ENCODE measurements around the gene KLHL11.

KLHL11 gene, protein sequence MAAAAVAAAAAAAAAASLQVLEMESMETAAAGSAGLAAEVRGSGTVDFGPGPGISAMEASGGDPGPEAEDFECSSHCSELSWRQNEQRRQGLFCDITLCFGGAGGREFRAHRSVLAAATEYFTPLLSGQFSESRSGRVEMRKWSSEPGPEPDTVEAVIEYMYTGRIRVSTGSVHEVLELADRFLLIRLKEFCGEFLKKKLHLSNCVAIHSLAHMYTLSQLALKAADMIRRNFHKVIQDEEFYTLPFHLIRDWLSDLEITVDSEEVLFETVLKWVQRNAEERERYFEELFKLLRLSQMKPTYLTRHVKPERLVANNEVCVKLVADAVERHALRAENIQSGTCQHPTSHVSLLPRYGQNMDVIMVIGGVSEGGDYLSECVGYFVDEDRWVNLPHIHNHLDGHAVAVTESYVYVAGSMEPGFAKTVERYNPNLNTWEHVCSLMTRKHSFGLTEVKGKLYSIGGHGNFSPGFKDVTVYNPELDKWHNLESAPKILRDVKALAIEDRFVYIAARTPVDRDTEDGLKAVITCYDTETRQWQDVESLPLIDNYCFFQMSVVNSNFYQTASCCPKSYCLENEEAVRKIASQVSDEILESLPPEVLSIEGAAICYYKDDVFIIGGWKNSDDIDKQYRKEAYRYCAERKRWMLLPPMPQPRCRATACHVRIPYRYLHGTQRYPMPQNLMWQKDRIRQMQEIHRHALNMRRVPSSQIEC

DNA sequence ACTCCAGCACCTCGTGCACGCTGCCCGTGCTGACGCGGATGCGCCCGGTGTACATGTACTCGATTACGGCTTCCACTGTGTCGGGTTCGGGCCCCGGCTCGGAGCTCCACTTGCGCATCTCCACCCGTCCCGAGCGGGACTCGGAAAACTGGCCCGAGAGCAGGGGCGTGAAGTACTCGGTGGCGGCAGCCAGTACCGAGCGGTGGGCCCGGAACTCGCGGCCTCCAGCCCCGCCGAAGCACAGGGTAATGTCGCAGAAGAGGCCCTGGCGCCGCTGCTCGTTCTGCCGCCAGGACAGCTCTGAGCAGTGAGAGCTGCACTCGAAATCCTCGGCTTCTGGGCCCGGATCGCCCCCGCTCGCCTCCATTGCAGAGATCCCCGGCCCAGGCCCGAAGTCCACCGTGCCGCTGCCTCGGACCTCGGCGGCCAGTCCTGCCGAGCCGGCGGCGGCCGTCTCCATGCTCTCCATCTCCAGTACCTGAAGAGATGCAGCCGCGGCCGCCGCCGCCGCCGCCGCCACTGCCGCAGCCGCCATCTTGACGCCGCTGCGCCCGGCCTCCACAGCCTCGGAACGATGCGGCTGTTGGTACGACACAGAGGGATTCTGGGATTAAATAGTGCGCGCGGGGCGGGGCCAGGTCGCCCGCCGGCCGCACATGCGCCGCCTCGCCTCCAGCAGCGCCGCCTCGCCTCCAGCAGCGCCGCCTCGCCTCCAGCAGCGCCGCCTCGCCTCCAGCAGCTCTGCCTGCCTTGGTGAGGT, at the start of gene KLHL11:
TSS of gene KLHL11 (minus strand) at position 588 of the 760 bp plus-strand sequence. CDS start at position 535, 53 bp downstream.
- peak; percentile 73 to 85 for DNase-seq

DNA sequence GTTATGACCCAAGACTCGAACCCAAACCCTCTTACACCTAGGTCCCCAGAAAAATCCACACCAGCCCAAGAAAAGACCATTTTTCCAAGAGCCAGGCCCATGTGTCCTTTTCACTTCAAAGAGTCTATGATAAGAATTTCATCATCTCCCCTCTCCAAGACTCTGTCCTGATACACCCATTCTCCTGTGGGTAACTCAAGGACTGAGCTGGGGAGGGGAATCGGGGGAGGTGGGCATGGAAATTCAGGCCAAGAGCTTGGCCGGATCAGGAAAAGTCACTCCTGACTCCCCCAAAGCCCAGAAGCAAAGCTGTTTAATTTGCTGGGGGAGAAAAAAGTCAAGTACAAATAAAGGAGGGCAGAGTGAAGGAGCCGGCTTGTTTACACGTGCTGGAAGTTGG, 49.8 kb upstream of the KLHL11 start:
- no peak for DNase-seq

DNA sequence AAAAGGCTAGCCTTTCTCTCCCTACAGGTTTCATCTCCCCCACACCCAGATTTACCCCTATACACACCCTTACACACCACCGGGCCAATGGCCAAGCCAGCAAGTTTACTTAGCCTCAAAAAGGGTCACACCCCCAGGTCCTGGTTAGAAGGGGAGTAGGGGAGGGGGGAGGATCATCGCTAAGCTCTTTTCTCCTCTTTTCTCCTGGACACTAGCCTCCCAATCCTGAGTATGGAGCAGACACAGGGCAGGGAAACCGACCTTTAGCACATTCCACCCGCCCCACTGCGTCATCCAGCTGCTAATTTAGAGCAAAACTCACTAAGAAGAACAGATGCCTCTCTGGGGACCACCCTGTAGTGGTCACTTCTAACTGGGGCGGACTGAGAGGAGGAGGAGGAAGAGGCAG, 49.1 kb upstream of the KLHL11 start:
- no peak for DNase-seq

DNA sequence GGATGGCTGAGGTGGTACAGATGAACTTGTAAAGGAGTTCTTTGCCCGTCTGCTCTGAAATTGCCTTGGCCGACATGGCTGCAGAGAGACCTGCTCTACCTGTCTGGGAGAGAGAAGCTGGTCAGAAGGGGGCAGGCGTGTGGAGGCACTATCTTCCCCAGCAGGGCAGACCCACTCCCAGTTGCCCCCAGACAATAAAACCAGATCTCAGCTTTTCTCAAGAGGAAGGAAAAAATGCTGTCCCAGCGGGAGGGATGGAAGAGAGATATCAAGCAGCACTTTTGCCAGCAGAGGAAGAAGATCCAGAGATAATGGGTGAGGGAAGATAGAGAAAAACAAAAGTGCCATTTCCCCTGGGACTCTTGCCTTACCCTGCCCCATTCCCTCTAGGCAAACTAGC, 48.6 kb upstream of the KLHL11 start:
- no peak for DNase-seq

DNA sequence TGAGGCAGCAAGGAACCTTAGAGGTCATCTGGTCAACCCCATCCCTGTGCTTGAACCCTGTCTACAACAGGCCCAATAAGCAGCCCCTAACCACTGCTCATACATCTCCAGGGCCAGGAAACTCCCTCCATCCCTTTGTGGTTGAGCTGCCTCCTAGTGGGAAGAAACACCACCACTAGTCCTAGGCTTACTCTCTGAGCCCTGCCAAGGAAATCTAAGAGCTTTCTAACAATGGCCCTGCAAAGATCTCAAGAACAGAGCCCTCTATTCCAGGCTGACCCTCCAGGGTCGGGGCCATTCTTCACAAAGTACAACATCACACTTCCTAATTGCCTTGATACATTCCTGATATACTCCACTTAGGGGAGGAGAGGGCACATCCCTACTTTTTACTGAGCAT, 47.7 kb upstream of the KLHL11 start:
- no peak for DNase-seq

DNA sequence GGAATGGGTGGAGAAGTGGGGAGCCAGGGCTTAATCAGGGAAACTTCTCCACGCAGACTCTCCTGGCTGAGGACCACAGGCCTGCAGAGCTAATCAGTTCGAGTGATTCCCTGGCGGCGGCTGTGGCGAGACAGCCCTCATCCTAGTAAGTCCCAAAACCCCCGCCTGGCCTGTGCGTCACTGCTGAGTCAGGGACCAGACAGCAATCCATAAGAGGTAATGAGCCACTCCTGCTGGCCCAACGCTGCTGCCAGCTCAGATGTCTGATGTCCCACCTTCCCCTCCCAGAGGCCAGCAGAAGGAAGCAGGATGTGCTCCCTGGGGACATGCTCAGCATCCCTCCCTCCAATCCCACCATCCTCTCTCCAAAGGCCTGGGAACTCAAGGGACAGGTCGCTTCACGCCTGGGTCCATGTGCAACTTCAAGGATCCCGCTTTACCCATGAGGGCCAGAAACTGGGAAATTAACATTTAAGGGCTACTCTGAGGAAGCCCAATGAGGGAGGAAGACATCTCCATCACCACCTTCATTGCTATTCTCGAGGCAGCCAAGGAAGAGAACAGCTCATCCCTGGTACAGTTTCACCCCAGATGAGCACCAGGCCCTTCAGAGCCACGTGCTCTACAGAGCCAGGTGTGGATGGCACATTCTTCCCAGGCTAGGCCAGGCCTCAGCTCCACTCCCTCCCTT, 45.6 kb upstream of the KLHL11 start:
- DNase-seq, result no peak

DNA sequence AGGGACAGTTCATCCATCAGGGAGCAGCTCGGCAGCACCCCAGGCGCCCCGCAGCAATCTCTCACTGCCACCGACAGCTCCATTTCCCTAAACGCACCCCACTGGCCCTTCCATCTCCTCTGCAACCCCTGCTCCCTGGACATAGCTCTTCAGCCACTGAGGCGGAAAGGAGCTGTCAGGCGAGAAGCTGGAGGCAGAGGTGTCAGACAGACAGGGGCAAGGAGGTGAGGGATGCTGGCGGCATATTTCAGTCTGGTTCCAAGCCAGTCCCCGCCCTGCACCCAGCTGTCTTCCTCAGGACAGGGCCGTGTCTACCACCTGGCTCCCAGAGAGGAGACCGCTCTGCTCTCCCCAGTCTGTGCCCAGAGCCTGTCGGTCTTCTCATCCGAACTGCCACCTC, 43.9 kb upstream of the KLHL11 start:
- no peak for DNase-seq

DNA sequence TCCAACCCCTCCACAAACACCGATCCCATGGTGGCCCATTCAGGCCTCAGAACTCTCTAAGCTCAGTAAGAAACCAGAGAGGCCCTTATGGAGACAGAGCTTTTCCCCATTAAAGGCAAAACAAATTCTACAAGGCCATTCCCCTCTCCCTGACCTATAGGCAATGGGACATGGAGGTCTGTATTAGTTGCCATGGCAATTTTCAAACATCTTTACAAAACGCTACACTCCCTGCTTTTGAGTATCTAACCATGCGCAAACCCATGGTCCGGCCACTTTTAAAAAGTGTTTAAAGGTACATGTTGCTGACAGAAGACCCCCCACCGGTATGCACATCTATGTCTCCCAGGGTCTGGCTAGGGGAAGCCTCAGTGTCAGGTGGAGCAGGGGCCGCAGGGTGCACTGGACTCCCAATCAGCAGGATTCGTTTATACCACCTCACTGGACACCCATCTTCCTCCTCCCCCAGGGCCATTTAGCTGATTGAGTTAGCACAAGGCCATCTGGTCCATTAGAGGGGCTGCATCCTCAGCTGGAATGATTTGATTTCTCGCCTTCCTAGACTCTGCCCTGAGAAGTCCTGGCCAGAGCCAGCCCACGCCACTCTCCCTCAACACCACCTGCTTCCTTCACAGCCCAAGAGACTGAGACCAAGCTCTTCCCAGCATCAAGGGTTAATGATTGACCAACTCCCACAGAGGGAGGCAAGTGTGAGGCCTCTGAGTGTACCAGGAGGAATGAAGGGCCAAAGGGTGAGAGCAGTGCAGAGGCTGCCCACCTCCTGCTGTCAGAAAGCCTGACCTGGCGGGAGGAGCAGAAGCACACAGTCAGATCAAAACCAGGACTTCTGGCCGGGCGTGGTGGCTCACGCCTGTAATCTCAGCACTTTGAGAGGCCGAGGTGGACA, 42.7 kb upstream of the KLHL11 start:
- no peak for DNase-seq

DNA sequence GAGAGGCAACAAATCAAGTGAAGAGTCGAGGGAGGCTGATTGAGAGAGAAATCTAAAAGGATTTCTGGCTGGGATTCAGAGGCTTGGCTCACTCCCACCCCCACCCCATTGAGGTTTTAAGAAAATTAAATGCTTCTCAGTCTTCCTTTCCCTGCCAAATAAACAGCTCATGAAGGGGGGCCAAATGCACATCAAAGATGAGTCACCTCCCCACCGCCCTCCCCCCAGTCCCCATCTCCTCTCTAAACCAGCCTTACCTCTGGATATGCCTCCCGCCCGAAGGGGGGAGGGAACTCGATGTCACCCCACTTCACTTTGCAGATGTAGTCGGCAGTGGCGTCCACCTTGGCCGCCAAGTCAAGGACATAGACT, 41.9 kb upstream of the KLHL11 start:
- DNase-seq, result no peak

DNA sequence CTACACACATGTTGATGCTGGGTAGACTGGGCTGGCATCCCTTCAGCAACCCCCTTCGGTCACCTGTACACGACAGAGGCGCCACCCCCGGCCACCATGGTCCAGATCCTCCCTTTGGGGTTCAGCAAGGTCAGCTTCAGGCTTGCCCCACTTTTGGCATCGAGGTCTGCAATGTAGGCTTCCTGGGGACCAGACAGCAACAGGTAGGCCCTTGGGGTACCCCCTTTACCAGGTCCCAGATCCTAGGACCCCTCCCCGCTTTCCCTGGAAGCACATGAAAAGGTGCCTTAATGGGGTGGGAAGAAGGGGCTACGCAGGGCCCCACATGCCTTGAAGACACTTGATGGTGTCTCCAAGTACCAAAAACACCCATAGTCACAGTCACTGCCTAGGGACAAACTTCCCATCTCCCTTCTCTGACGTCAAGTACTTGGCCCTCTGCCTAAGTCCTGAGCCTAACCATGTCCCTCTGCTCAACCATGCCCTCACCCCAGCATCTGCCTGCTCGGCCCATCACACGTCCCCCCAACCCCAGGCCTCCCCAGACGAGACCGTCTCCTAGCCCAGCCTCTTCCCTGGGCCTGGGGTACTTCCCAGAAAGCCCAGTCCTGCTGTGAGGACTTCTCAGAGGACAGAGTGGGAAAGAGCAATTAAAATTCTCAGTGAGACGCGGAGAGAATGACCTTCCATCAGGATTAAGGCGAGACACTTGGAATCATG, 41.4 kb upstream of the KLHL11 start:
- no peak for DNase-seq

DNA sequence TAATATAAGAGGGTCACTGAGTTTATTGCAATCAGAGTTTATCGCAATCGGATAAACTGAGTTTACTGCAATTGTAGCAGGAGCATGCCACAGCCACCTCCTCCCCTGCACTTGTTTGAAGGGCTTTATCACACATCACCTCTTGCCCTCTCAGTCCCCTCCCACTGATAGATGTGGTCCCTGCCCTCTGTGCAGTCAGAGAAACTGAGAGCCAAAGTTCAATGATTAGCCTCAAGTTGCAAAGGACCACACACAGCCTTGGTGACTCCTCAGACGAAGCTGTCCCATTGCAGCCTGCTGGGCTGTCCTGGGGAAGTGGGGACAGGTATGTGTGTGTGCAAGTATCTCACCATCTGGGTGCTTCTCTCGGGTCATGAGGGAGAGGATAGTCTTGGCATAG, 39.9 kb upstream of the KLHL11 start:
- DNase-seq, result no peak

DNA sequence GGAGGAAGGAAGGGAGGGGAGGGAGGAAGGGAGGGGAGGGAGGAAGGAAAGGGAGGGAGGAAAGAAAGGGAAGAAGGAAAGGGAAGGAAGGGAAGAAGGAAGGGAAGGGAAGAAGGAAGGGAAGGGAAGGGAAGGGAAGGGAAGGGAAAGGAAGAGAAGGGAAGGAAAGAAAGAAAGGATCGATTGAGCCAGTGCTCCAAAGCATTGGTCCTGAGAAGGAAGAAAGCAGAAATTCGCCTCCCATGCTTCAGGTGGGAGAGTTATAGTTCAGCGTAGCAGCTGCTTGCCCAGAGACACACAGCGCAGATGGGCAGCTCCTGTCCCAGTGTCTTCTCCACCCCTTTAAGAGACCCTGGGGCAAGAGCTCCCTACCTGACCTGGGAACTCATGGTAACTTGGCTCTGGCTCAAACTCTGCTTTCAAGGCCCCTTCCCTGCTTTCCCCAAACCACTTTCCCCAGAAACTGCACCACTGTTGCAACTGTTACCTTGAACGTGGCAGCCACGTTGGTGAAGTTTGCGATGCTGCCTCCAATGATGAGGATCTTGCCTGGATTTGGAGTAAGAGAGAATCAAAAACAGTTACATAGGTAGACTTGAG, 39.1 kb upstream of the KLHL11 start:
- DNase-seq, result no peak

DNA sequence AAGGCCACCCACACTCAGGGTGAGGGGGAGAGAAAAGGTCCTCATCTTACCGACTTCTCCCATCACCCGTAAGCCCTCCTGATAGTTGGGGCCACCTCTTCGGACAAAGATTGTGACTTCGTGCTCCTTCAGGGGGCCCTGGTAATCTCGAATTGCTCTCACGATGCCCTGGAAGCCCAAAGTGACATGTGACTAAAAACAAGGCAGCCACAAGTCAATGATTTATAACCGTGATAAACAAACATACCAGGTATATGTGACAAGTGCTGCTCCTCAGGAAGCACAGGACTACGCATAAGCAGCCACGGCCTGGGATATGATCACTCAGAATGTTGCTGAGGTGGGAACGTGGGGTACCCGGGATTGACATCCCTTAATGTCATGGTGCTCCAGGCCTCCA, 36.4 kb upstream of the KLHL11 start:
- no peak for DNase-seq

DNA sequence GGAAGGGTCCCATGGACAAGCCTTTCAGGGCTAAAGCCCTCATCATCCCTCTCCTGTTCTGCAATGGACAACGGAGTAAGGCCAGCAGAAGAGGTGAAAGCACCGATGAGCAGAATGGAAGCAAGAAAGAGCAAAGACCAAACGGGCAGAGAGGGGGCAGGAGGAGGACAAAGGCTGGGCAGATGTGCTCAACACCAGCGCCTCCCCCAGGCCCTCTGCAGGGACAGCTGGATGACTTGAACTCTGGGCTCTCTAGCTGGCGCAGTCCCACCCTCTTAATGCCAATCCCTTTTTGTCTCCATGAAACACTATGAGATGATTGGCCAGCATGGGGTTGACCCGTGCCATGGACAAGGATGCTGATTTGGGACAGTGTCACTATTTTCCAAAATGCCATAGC, 31.5 kb upstream of the KLHL11 start:
- DNase-seq, result no peak

DNA sequence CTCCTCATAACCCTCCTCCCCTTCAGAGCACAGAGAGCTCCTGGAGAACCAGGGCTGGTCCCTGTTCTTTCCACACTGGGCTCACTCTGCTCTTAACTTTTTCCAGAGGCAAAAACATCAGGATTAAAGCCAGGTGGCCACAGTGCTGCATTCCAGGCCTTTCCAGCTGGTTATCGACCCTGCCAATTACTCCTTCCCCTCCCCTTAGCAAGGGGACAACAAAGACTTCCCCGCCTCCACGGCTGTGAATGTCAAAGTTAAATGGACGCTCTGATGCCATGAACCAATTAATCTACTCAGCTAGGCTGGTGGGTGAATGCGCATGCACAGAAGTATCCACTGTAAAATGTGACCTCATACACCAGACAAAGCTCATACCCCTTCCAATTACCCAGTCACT, 30.4 kb upstream of the KLHL11 start:
- no peak for DNase-seq

DNA sequence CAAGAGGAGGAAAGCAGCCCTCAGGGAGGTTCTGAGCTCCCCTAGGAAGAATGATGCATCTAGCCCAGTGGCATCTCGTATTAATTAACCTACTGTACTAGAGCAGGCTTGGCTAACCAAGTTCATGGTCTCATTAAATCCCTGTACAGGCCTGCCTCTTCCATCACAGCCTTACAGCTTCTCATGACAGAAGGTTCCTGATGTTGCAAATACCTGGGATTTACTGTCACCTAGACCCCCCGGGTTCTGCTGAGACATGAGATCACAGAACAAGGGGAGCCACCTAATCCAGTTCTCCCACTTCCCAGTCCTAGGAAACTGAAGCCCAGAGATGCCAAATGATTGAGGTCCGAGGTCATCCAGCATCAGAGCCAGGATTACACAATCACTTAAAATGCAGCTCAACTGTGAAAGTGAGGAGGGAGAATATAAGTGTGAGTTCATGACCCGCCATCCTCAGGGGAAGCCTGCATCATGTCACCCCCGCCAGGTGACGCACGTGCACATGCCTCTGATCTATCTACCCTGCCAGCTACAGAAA, 29.6 kb upstream of the KLHL11 start:
- no peak for DNase-seq

DNA sequence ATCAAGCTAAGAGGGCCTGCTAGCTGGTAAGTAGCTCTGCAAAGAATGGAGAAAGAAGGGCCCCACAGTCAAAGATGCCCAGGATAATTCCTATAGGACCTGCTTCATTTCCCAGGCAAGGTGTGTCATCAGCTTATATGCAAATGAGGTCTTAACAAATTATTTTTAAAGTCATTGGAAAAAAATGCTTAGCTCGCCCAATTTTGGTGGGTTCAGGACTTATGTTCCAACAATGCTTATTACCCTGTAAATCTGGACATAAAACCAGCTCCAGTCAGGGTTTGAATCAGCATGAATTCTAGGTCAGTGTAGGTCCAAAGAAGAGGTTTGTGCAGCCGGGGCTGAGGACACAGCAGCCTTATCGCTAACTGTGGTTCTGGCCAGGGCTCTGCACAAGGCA, 28.2 kb upstream of the KLHL11 start:
- no peak for DNase-seq

DNA sequence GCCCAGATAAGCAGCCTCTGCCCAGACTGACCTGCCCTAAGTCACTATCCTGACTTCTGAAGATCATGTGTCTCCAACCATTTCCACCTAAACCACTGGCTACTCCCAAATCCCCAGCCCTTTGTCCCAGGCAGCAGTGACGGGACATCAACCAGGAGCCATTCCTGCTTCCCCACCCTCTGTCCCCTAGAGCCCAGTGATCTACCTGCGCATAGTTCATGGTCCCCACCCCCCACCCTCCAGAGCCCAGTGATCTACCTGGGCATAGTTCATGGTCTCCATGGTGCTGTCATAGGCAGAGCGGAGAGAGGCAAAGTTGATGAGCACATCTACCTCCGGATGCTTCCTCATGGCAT, 26.8 kb upstream of the KLHL11 start:
- no peak for DNase-seq

DNA sequence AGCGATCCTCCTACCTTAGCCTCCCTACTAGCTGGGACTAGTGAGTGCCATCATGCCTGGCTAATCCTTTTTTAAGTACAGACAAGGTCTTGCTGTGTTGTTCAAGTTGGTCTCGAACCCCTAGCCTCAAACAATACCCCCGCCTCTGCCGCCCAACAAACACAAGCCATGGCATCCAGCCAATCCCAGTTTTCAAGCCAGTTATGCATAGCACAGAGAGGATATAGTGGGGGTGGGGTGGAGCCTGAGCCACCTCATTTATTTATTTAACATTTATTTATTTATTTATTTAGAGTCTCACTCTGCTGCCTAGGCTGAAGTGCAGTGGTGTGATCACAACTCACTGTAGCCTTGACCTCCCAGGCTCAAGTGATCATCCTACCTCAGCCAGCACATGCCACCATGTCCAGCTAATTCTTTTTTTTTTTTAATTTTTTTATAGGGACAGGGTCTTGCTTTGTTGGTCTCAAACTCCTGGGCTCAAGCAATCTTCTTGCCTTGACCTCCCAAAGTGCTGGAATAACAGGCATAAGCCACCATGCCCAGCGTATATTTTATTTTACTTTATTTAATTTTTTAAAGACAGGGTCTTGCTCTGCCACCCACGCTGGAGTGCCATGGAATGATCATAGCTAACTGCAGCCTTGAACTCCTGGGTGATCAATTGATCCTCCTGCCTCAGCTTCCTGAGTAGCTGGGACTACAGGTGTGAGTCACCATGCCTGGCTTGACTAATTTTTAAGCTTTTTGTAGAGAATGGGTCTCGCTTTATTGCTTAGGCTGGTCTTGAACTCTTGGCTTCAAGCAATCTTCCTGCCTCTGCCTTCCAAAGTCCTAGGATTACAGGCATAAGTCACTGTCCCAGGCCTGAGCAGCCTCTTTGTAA, 26.2 kb upstream of the KLHL11 start:
- no peak for DNase-seq

Measured in NCI-H1930 (cell line).